H9 (cell line): ENCODE measurements around the gene XPC. TPM values are rescaled to one million over a fixed set of nuclear protein-coding genes. Genes with fewer than 3 reads are reported as not detected.

Experiments used
- DNase-seq: peaks from one replicate; pipeline ENCODE4 v3.0.0-alpha.2; 2017
- H2AFZ ChIP-seq: one replicate; pipeline ENCODE4 v1.6.1; 2013; ENCODE audit warnings: mild to moderate bottlenecking, low read length, control low read depth, moderate library complexity
- H2AK5ac ChIP-seq: 2 replicates; pipeline ENCODE4 v1.6.1; 2013; ENCODE audit warnings: low read length, control low read depth, mixed read lengths; ENCODE audit not compliant: insufficient read length
- H2BK120ac ChIP-seq: one replicate; pipeline ENCODE4 v1.6.1; 2013; ENCODE audit warnings: low read depth, mild to moderate bottlenecking, low read length, control low read depth, inconsistent platforms; ENCODE audit not compliant: poor library complexity, severe bottlenecking
- H2BK12ac ChIP-seq: 2 replicates; pipeline ENCODE4 v1.6.1; 2013; ENCODE audit warnings: low read length, control low read depth, mixed read lengths, low read depth; ENCODE audit not compliant: insufficient read length
- H2BK15ac ChIP-seq: 2 replicates; pipeline ENCODE4 v1.6.1; 2013; ENCODE audit warnings: low read depth, low read length, control low read depth
- H2BK20ac ChIP-seq: one replicate; pipeline ENCODE4 v1.6.1; 2013; ENCODE audit warnings: low read depth, mild to moderate bottlenecking, low read length, control low read depth, inconsistent platforms; ENCODE audit not compliant: poor library complexity, severe bottlenecking
- H2BK5ac ChIP-seq: 2 replicates; pipeline ENCODE4 v1.6.1; 2013; ENCODE audit warnings: low read length, control low read depth, mixed read lengths; ENCODE audit not compliant: insufficient read length
- H3K14ac ChIP-seq: 2 replicates; pipeline ENCODE4 v1.6.1; 2013; ENCODE audit warnings: low read length, control low read depth; ENCODE audit not compliant: insufficient read depth
- H3K18ac ChIP-seq: 2 replicates; pipeline ENCODE4 v1.6.1; 2013; ENCODE audit warnings: low read depth, mild to moderate bottlenecking, mixed read lengths, low read length, control low read depth; ENCODE audit not compliant: insufficient read length
- H3K23ac ChIP-seq: 2 replicates; pipeline ENCODE4 v1.6.1; 2013; ENCODE audit warnings: low read length, control low read depth, mixed read lengths, low read depth; ENCODE audit not compliant: insufficient read length
- H3K23me2 ChIP-seq: 2 replicates; pipeline ENCODE4 v1.6.1; 2013; ENCODE audit warnings: low read depth, mild to moderate bottlenecking, mixed read lengths, low read length, control low read depth; ENCODE audit not compliant: insufficient read length, poor library complexity, severe bottlenecking
- H3K27ac ChIP-seq: 2 replicates; pipeline ENCODE4 v1.5.1; 2013; ENCODE audit warnings: low read length, control low read depth, mixed read lengths, low read depth; ENCODE audit not compliant: insufficient read length
- H3K27me3 ChIP-seq: 2 replicates; pipeline ENCODE4 v1.6.1; 2013; ENCODE audit warnings: low read length, control low read depth, inconsistent platforms; ENCODE audit not compliant: insufficient read depth
- H3K4ac ChIP-seq: 2 replicates; pipeline ENCODE4 v1.6.1; 2013; ENCODE audit warnings: low read depth, mild to moderate bottlenecking, control low read depth, inconsistent platforms, low read length, moderate library complexity
- H3K4me1 ChIP-seq: 2 replicates; pipeline ENCODE4 v1.6.1; 2013; ENCODE audit warnings: low read length, control low read depth, inconsistent platforms; ENCODE audit not compliant: insufficient read depth
- H3K4me2 ChIP-seq: 2 replicates; pipeline ENCODE4 v1.6.1; 2013; ENCODE audit warnings: low read length, control low read depth, mixed read lengths; ENCODE audit not compliant: insufficient read length, insufficient read depth
- H3K56ac ChIP-seq: 2 replicates; pipeline ENCODE4 v1.6.1; 2013; ENCODE audit warnings: low read depth, mild to moderate bottlenecking, mixed read lengths, low read length, control low read depth; ENCODE audit not compliant: insufficient read length
- H3K79me1 ChIP-seq: 2 replicates; pipeline ENCODE4 v1.6.1; 2013; ENCODE audit warnings: low read depth, mild to moderate bottlenecking, moderate library complexity, low read length, control low read depth, inconsistent platforms; ENCODE audit not compliant: insufficient read depth, poor library complexity, severe bottlenecking
- H3K79me2 ChIP-seq: 2 replicates; pipeline ENCODE4 v1.6.1; 2013; ENCODE audit warnings: low read length, control low read depth, inconsistent platforms; ENCODE audit not compliant: insufficient read depth
- H3K9ac ChIP-seq: 2 replicates; pipeline ENCODE4 v1.6.1; 2013; ENCODE audit warnings: low read length, control low read depth, mixed read lengths; ENCODE audit not compliant: insufficient read length; ENCODE audit errors: extremely low read depth
- H3K9me3 ChIP-seq: one replicate; pipeline ENCODE4 v1.6.1; 2013; ENCODE audit warnings: low read depth, low read length, inconsistent platforms; ENCODE audit not compliant: control insufficient read depth
- H3T11ph ChIP-seq: one replicate; pipeline ENCODE4 v1.6.1; 2013; ENCODE audit warnings: mild to moderate bottlenecking, low read length, control low read depth, inconsistent platforms
- H4K20me1 ChIP-seq: one replicate; pipeline ENCODE4 v1.6.1; 2013; ENCODE audit not compliant: control insufficient read depth, insufficient read length, insufficient read depth
- H4K5ac ChIP-seq: 2 replicates; pipeline ENCODE4 v1.6.1; 2013; ENCODE audit warnings: low read depth, mild to moderate bottlenecking, mixed read lengths, low read length, control low read depth; ENCODE audit not compliant: insufficient read length
- H4K8ac ChIP-seq: replicated peaks from 2 replicates; pipeline ENCODE4 v1.6.1; 2013; ENCODE audit warnings: low read length, control low read depth, mixed read lengths, low read depth; ENCODE audit not compliant: insufficient read length
- H4K91ac ChIP-seq: 2 replicates; pipeline ENCODE4 v1.6.1; 2013; ENCODE audit warnings: low read depth, mild to moderate bottlenecking, moderate library complexity, mixed read lengths, low read length, control low read depth; ENCODE audit not compliant: insufficient read length
- H3K27ac Mint-ChIP-seq, 3 experiments: 2 replicates in 2 of 3; 3 replicates in 1 of 3; pipeline ENCODE4 v1.8.0; 2020 to 2021; ENCODE audit warnings: mixed read lengths in 3 of 3, mild to moderate bottlenecking in 1 of 3, moderate library complexity in 1 of 3
- H3K27me3 Mint-ChIP-seq: 2 replicates; pipeline ENCODE4 v1.8.0; 2021; ENCODE audit warnings: low read depth, mild to moderate bottlenecking, moderate library complexity, mixed read lengths
- H3K36me3 Mint-ChIP-seq, 3 experiments: 2 replicates in 2 of 3; 3 replicates in 1 of 3; pipeline ENCODE4 v1.8.0; 2020 to 2021; ENCODE audit warnings: low read depth in 3 of 3, mixed read lengths in 3 of 3; ENCODE audit not compliant: insufficient read depth in 1 of 3
- H3K4me1 Mint-ChIP-seq, 2 experiments: 2 replicates each; pipeline ENCODE4 v1.8.0; 2020; ENCODE audit warnings: mixed read lengths in 2 of 2
- H3K4me3 Mint-ChIP-seq, 2 experiments: 2 replicates in 1 of 2; 3 replicates in 1 of 2; pipeline ENCODE4 v1.8.0; 2020 to 2021; ENCODE audit warnings: mild to moderate bottlenecking in 2 of 2, mixed read lengths in 2 of 2, moderate library complexity in 1 of 2
- H3K9me3 Mint-ChIP-seq, 2 experiments: 2 replicates in 1 of 2; 3 replicates in 1 of 2; pipeline ENCODE4 v1.8.0; 2020; ENCODE audit warnings: mild to moderate bottlenecking in 2 of 2, mixed read lengths in 2 of 2, moderate library complexity in 1 of 2
- WGBS: extraction: QIAGEN DNeasy Blood & Tissue Kit; methylation state at CpG from one replicate; pipeline ENCODE4 v1.1.7; 2013; ENCODE audit warnings: missing lambda C conversion rate, low lambda C conversion rate, mixed read lengths; ENCODE audit not compliant: insufficient read length; ENCODE audit errors: extremely low coverage; 5-methylcytosine and 5-hydroxymethylcytosine counted together
- total RNA-seq: library from RNA; stranded (reverse); gene quantifications from 2 replicates; pipeline ENCODE4 v1.2.1, GENCODE V29; 2021
- TF ChIP-seq, protein P1 (sequence below): fragments of 200-600 bp; sonication (generic); conservative IDR thresholded peaks from 3 replicates; pipeline ENCODE4 v1.8.0; 2021; ENCODE audit warnings: antibody characterized with exemption, mild to moderate bottlenecking

XPC gene
- total RNA-seq, 1 experiment from 2014 or later, result 30.3 TPM

DNA sequence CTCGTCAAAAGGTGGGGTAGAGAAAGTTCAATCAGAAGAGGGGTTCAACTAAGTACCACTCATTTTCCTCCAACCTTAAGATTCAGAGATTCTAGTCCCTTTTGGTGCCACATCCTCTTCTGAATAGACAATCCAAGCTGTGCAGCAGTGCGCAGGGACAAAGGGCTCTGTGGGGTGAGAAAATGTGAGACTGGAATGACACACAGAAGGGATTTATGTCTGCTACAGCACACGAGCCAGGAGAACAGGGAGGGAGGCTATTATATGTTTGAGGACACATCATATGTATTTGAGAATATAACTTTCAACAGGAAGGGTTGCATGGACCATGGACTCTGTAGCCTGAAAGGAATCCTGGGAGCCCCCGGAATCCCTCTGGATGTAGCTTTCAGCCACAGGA is 33.2 kb upstream of the XPC start:
- no peak overlapping the region for H2BK15ac ChIP-seq
- peaks cover 3% of the 10 kb centered on the region for H3K23me2 ChIP-seq
- H3K27ac ChIP-seq, result no peak overlapping the region
- H3K56ac ChIP-seq, result no peak overlapping the region
- TF ChIP-seq, protein P1, sequence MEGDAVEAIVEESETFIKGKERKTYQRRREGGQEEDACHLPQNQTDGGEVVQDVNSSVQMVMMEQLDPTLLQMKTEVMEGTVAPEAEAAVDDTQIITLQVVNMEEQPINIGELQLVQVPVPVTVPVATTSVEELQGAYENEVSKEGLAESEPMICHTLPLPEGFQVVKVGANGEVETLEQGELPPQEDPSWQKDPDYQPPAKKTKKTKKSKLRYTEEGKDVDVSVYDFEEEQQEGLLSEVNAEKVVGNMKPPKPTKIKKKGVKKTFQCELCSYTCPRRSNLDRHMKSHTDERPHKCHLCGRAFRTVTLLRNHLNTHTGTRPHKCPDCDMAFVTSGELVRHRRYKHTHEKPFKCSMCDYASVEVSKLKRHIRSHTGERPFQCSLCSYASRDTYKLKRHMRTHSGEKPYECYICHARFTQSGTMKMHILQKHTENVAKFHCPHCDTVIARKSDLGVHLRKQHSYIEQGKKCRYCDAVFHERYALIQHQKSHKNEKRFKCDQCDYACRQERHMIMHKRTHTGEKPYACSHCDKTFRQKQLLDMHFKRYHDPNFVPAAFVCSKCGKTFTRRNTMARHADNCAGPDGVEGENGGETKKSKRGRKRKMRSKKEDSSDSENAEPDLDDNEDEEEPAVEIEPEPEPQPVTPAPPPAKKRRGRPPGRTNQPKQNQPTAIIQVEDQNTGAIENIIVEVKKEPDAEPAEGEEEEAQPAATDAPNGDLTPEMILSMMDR, result no peak
- no peak overlapping the region for H3K23ac ChIP-seq
- no peak overlapping the region for H2BK12ac ChIP-seq
- no peak overlapping the region for H3T11ph ChIP-seq
- H2BK5ac ChIP-seq, result no peak overlapping the region
- no peaks in the 10 kb centered on the region for H3K27me3 ChIP-seq
- H3K36me3 Mint-ChIP-seq, result no peaks in the 10 kb centered on the region
- no peak overlapping the region for H2AK5ac ChIP-seq
- no peak overlapping the region for H2BK120ac ChIP-seq
- no peaks in the 10 kb centered on the region for H3K79me2 ChIP-seq
- peaks cover 6 to 7% of the 10 kb centered on the region in 2 experiments; a peak in 3 of 4 replicates for H3K4me1 Mint-ChIP-seq
- H3K9ac ChIP-seq, result no peak overlapping the region
- no peak overlapping the region for H3K14ac ChIP-seq
- H3K4me3 Mint-ChIP-seq, result no peak overlapping the region
- H3K4me1 ChIP-seq, result no peaks in the 10 kb centered on the region
- H3K4ac ChIP-seq, result no peak overlapping the region
- no peak overlapping the region for H3K27ac Mint-ChIP-seq
- peaks cover 0 to 3% of the 10 kb centered on the region in 2 experiments; a peak in 1 of 5 replicates for H3K9me3 Mint-ChIP-seq
- no peak overlapping the region for H3K18ac ChIP-seq
- no peaks in the 10 kb centered on the region for H3K79me1 ChIP-seq
- no peak for DNase-seq
- H2BK20ac ChIP-seq, result no peak overlapping the region
- H2AFZ ChIP-seq, result no peak overlapping the region
- WGBS, result no CpG with 5 or more reads among the region's 4 CpGs
- no peak overlapping the region for H4K8ac ChIP-seq
- no peaks in the 10 kb centered on the region for H4K20me1 ChIP-seq
- H3K9me3 ChIP-seq, result no peaks in the 10 kb centered on the region
- no peak overlapping the region for H4K91ac ChIP-seq
- H3K27me3 Mint-ChIP-seq, result peaks cover under 1% of the 10 kb centered on the region
- H3K4me2 ChIP-seq, result no peak overlapping the region
- no peak overlapping the region for H4K5ac ChIP-seq
